Gastrocnemius medialis (tissue), 4 donors: ENCODE data around the gene KISS1. TPM values are rescaled to one million over a fixed set of nuclear protein-coding genes. Genes with fewer than 3 reads are reported as not detected.

Experiments
- ATAC-seq, 2 donors: fragments of 150-250 bp; one replicate each; pipeline ENCODE4 v1.9.1; 2016
- DNase-seq, 2 donors: peaks; one replicate each; pipeline ENCODE4 v3.0.0-alpha.2; 2019
- H3K27ac ChIP-seq, 4 donors: fragments of 200-600 bp; sonication (generic); 1 replicate in 1 of 4; 2 replicates in 3 of 4; pipeline ENCODE4 v1.5.1; 2016 to 2018; ENCODE audit warnings: mild to moderate bottlenecking in 2 of 4, moderate library complexity in 1 of 4
- H3K27me3 ChIP-seq, 3 donors: fragments of 200-600 bp; sonication (generic) in 2 of 3; 1 replicate in 1 of 3; 2 replicates in 2 of 3; pipeline versions ENCODE4 v1.5.1 to v1.6.0; 2016 to 2019; ENCODE audit warnings: mild to moderate bottlenecking in 1 of 3, moderate library complexity in 1 of 3
- H3K36me3 ChIP-seq, 2 donors: fragments of 200-600 bp; sonication (generic) in 1 of 2; one replicate each; pipeline ENCODE4 v1.5.1; 2017 to 2018
- H3K4me1 ChIP-seq, 2 donors: fragments of 200-600 bp; sonication (generic) in 1 of 2; one replicate each; pipeline ENCODE4 v1.5.1; 2016 to 2017; ENCODE audit warnings: mild to moderate bottlenecking in 2 of 2
- H3K4me3 ChIP-seq, 4 donors: fragments of 200-600 bp; sonication (generic) in 3 of 4; 1 replicate in 1 of 4; 2 replicates in 3 of 4; pipeline ENCODE4 v1.5.1; 2016 to 2019; ENCODE audit warnings: mild to moderate bottlenecking in 2 of 4
- H3K9me3 ChIP-seq, 3 donors: fragments of 200-600 bp; sonication (generic) in 2 of 3; 1 replicate in 1 of 3; 2 replicates in 2 of 3; pipeline ENCODE4 v1.5.1; 2016 to 2019
- POLR2A ChIP-seq, 2 donors: fragments of 450-650 bp; IDR thresholded peaks; one replicate each; pipeline ENCODE4 v1.6.1; 2017; ENCODE audit warnings: antibody characterized with exemption in 2 of 2, mild to moderate bottlenecking in 2 of 2, moderate library complexity in 2 of 2
- in situ Hi-C, 4 donors: fragments of 200-750 bp; cut with MboI; loops; one replicate each; pipeline versions ENCODE4 v1.15.0 to v1.8.0; 2017; ENCODE audit warnings: low sequenced_read_pairs in 4 of 4
- intact Hi-C: fragments of 100-400 bp; cut with DNase I; formaldehyde crosslinking; loops from one replicate; pipeline ENCODE4 v1.15.1; 2023; ENCODE audit warnings: low total_unique reads
- total RNA-seq, 4 donors: library from RNA; depleted of rRNA; stranded (reverse); fragments of >200 nt; gene quantifications; one replicate each; pipeline versions ENCODE4 v1.1.0 to v1.2.3, GENCODE V29; 2016
- TF ChIP-seq, protein P1 (sequence below), 5 experiments: fragments of 450-650 bp in 3 of 5; fragments of 200-600 bp in 2 of 5; sonication (generic) in 2 of 5; IDR thresholded peaks in 4 of 5; conservative IDR thresholded peaks in 1 of 5; 1 replicate in 4 of 5; 2 replicates in 1 of 5; pipeline ENCODE4 v1.5.1; 2016 to 2019; ENCODE audit warnings: antibody characterized with exemption in 5 of 5, mild to moderate bottlenecking in 3 of 5, moderate library complexity in 3 of 5

KISS1 gene
- total RNA-seq, 4 donors from 2014 or later = not detected

DNA sequence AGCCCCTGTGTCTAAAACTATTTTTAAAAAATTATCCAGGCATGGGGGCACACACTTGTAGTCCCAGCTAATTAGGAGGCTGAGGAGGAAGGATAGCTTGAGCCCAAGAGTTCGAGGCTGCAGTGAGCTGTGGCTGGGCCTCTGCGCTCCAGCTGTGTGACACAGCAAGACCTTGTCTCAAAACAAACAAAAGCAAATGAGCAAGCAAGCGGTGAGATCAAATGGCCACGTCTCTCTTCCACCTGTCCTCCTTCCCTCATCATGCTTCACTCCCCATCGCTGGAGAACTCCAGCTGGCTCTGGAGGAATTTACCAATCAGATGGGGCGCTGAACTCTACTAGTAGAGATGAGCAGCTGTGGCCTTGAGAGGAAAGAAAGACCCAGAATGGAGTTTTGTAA lies 16.2 kb downstream of the KISS1 start:
- Histone ChIP-seq H3K27me3 (no peaks in the 10 kb centered on the region), H3K36me3 (no peaks in the 10 kb centered on the region), H3K4me3 (no peak overlapping the region), H3K4me1 (no peaks in the 10 kb centered on the region), H3K9me3 (no peaks in the 10 kb centered on the region), H3K27ac (no peak overlapping the region)
- in situ Hi-C loops (no loop called here), intact Hi-C loops (no loop called here)
- DNase-seq (no peak), ATAC-seq (no peak)
- no peak for TF ChIP-seq POLR2A (IDR thresholded peaks at IDR 0.05)
- TF ChIP-seq, protein P1, sequence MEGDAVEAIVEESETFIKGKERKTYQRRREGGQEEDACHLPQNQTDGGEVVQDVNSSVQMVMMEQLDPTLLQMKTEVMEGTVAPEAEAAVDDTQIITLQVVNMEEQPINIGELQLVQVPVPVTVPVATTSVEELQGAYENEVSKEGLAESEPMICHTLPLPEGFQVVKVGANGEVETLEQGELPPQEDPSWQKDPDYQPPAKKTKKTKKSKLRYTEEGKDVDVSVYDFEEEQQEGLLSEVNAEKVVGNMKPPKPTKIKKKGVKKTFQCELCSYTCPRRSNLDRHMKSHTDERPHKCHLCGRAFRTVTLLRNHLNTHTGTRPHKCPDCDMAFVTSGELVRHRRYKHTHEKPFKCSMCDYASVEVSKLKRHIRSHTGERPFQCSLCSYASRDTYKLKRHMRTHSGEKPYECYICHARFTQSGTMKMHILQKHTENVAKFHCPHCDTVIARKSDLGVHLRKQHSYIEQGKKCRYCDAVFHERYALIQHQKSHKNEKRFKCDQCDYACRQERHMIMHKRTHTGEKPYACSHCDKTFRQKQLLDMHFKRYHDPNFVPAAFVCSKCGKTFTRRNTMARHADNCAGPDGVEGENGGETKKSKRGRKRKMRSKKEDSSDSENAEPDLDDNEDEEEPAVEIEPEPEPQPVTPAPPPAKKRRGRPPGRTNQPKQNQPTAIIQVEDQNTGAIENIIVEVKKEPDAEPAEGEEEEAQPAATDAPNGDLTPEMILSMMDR (IDR thresholded peaks at IDR 0.05 in 4 of 5, conservative IDR thresholded peaks at IDR 0.05 in 1 of 5) = no peak

DNA sequence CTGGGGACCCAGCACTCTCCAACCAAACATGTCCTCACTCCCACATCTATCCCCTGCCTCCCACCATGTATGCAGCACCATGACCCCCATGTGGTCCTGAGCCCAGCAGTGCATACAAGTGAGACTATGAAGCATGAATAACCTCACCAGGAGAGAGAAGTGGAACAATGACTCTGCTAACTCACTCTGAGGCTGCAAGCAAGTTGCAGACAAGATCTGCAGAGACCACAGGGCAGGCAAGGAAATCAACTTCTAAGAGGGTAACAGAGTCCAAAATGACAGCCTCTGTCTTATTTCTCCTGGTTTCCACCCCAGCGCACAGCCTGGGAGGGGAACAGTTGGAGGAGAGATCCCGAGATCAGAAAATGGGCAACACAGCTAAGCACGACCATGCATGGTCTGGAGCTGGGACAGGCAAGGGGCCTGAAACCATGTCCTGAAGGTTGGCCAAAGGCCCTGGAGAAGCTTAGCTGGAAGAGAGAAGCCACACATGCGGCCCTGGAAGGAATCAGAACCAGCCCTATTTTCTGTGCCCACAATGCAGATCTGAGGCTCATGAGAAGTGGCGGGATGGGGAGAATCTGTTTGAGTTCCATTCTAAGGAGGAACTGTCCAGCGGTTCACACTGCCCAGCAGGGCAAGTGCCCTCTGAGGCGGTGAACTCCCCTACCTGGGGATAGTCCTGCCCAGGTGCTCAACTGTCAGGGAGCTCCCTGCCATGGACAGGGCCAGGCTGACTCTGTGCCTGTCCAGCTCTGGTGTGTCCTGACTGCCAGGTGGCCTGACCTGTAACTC lies 17.6 kb downstream of the KISS1 start:
- H3K4me1 ChIP-seq = no peaks in the 10 kb centered on the region
- ATAC-seq (no peak), DNase-seq (no peak)
- H3K36me3 ChIP-seq = no peaks in the 10 kb centered on the region
- H3K9me3 ChIP-seq = no peaks in the 10 kb centered on the region
- in situ Hi-C loops = no loop called here
- H3K4me3 ChIP-seq = no peak overlapping the region
- no peak overlapping the region for H3K27ac ChIP-seq
- no peak for TF ChIP-seq POLR2A (IDR thresholded peaks at IDR 0.05)
- TF ChIP-seq, protein P1 (IDR thresholded peaks at IDR 0.05 in 4 of 5, conservative IDR thresholded peaks at IDR 0.05 in 1 of 5) = no peak
- H3K27me3 ChIP-seq = peaks cover 0 to 3% (median 2%) of the 10 kb centered on the region in 3 donors
- intact Hi-C loops = no loop called here

DNA sequence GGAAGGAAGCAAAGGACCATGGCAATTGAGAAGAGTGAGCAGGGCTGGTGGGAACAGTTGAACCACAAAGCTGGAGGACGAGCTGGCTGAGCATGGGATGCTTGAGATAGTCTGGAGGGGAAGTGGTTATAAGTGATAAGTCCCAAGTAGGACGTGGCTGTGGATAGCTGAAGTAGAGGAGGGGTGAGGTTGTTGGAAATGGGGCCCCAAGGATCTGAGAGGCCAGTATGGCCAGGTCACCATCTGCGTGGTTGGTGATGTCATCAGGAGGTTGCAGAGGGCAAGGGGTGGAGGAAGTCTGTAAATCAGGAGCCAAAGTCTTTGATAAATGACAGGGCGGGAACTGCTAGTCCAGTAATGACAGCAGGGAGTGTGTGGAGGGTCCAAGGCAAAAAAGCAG lies 19.2 kb downstream of the KISS1 start:
- Histone ChIP-seq H3K27me3 (peaks cover 0 to 3% (median 3%) of the 10 kb centered on the region in 3 donors), H3K4me3 (no peak overlapping the region), H3K27ac (no peak overlapping the region), H3K4me1 (no peaks in the 10 kb centered on the region), H3K36me3 (no peaks in the 10 kb centered on the region), H3K9me3 (no peaks in the 10 kb centered on the region)
- in situ Hi-C loops (no loop called here), intact Hi-C loops (no loop called here)
- no peak for TF ChIP-seq POLR2A (IDR thresholded peaks at IDR 0.05)
- TF ChIP-seq, protein P1 (IDR thresholded peaks at IDR 0.05 in 4 of 5, conservative IDR thresholded peaks at IDR 0.05 in 1 of 5) = no peak
- DNase-seq (no peak), ATAC-seq (no peak)

DNA sequence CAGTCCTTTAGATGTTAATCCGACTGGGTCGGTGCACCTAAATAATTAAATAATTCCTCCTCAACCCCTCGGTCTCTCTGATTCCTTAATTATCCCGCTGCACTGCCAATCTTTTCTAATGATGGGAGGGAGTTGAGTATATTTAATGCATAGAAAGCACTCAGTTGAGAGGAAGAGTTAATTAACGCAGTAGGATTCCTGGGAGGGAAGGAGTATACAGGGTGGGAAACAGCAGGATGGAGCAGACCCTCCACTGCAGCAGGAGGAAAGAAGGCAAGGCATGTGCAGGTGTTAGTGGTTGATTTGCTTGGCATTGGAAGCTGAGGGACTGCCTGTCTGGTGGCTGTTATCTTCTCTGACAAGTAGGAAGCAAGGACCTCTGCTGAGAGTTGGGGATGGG lies 20.2 kb downstream of the KISS1 start:
- H3K27ac ChIP-seq = no peak overlapping the region
- H3K27me3 ChIP-seq = peaks cover 0 to 3% (median 3%) of the 10 kb centered on the region in 3 donors
- no peaks in the 10 kb centered on the region for H3K4me1 ChIP-seq
- ATAC-seq = no peak
- H3K9me3 ChIP-seq = no peaks in the 10 kb centered on the region
- DNase-seq = no peak
- intact Hi-C loops (no loop called here), in situ Hi-C loops (no loop called here)
- TF ChIP-seq, protein P1 (IDR thresholded peaks at IDR 0.05 in 4 of 5, conservative IDR thresholded peaks at IDR 0.05 in 1 of 5) = no peak
- no peak for TF ChIP-seq POLR2A (IDR thresholded peaks at IDR 0.05)
- H3K4me3 ChIP-seq = no peak overlapping the region
- no peaks in the 10 kb centered on the region for H3K36me3 ChIP-seq
